GM12864 (cell line): ENCODE results near the gene CRIM1.

Source experiments
- DNase-seq: peaks from one replicate; pipeline ENCODE4 v3.0.0-alpha.2; 2011; ENCODE audit warnings: low read depth
- H3K4me3 ChIP-seq: 2 replicates; pipeline ENCODE4 v1.5.1; 2011; ENCODE audit warnings: mild to moderate bottlenecking, low read depth, low read length, control low read depth
- CTCF ChIP-seq: IDR thresholded peaks from 2 replicates; pipeline ENCODE4 v1.5.1; 2011; ENCODE audit warnings: low read depth, mild to moderate bottlenecking, moderate library complexity, low read length, control low read depth, inconsistent platforms; ENCODE audit errors: missing control alignments

CRIM1 gene

GRCh38 chr2:36441065-36441625, 85.6 kb downstream of the CRIM1 start:
- no peak for DNase-seq
- no peak overlapping the region for H3K4me3 ChIP-seq
- no peak for TF ChIP-seq CTCF

- no peak overlapping the region for H3K4me3 ChIP-seq
- no peak for TF ChIP-seq CTCF
- DNase-seq = no peak
Observed at GRCh38 chr2:36441816-36442215, 86.2 kb downstream of the CRIM1 start.

GRCh38 chr2:36444216-36444936, 88.8 kb downstream of the CRIM1 start:
- H3K4me3 ChIP-seq = no peak overlapping the region
- no peak for TF ChIP-seq CTCF
- no peak for DNase-seq

GRCh38 chr2:36445185-36445866, 89.7 kb downstream of the CRIM1 start:
- no peak for TF ChIP-seq CTCF
- no peak for DNase-seq
- no peak overlapping the region for H3K4me3 ChIP-seq

GRCh38 chr2:36446294-36446693, 90.7 kb downstream of the CRIM1 start:
- no peak for DNase-seq
- TF ChIP-seq CTCF = no peak
- H3K4me3 ChIP-seq = no peak overlapping the region

- no peak for TF ChIP-seq CTCF
- H3K4me3 ChIP-seq = no peak overlapping the region
- DNase-seq = no peak
Observed at GRCh38 chr2:36449213-36449612, 93.6 kb downstream of the CRIM1 start.
